ENCODE results near the gene CPEB4.

Gene CPEB4

DNA sequence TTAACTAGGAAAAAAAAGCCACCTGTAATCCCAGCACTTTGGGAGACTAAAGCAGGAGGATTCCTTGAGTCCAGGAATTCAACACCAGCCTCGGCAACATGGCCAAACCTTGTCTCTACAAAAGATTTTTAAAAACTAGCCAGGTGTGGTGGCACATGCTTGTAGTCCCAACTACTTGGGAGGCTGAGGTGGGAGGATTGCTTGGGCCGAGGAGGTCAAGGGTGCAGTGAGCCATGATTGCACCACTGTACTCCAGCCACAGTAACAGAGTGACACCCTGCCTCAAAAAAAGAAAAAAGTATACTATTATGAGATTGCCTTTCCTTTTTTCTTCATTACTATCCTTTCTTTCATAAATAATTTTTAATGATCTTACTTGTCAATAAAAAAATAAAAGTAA, 45.8 kb downstream of the CPEB4 start:
- H3K4me3 ChIP-seq (ENCODE audit: low read depth, low read length) = no peak overlapping the region
- TF ChIP-seq, protein P1, sequence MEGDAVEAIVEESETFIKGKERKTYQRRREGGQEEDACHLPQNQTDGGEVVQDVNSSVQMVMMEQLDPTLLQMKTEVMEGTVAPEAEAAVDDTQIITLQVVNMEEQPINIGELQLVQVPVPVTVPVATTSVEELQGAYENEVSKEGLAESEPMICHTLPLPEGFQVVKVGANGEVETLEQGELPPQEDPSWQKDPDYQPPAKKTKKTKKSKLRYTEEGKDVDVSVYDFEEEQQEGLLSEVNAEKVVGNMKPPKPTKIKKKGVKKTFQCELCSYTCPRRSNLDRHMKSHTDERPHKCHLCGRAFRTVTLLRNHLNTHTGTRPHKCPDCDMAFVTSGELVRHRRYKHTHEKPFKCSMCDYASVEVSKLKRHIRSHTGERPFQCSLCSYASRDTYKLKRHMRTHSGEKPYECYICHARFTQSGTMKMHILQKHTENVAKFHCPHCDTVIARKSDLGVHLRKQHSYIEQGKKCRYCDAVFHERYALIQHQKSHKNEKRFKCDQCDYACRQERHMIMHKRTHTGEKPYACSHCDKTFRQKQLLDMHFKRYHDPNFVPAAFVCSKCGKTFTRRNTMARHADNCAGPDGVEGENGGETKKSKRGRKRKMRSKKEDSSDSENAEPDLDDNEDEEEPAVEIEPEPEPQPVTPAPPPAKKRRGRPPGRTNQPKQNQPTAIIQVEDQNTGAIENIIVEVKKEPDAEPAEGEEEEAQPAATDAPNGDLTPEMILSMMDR (IDR thresholded peaks at IDR 0.05; ENCODE audit: low read depth, low read length) = no peak

DNA sequence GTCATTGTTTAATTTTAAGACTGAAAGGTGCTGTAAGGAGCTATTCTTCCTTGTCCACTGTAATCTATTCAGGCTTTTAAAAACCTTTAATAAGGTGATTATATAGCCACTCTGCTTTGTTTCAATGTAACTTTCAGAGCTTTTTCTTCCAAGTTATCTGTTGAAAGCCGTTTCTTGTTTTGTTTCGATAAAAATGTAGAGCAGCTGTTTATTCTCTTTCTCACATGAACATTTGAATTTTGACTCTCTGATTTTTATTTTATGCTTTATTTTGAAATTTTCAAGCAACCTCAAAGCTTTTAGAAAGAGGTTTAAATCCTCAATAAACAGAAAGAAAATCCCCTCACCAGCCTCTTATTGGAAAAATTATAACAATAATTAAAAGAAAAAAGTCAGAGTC, 47.2 kb downstream of the CPEB4 start:
- TF ChIP-seq, protein P1 (IDR thresholded peaks at IDR 0.05; ENCODE audit: low read depth, low read length) = no peak
- no peak overlapping the region for H3K4me3 ChIP-seq (ENCODE audit: low read depth, low read length)

DNA sequence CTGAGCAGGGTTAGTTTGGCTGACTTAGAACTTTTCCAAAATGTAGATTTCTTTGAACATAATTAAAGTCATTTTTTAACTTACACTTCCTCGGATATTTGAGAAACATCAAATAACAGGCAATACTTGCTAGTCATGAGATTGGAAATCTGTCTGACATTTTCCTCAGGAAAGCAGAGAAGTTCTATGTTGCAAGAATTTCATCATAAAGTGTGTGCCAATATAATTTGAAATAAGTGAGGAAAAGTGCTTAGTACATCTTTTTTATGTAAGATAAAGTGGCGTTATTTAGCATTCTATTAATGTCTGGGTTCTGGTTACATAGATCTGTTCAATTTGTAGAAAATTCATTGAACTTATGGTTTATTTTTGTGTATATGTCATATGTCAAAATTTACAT, 52.1 kb downstream of the CPEB4 start:
- no peak overlapping the region for H3K4me3 ChIP-seq (ENCODE audit: low read depth, low read length)
- TF ChIP-seq, protein P1 (IDR thresholded peaks at IDR 0.05; ENCODE audit: low read depth, low read length) = no peak

DNA sequence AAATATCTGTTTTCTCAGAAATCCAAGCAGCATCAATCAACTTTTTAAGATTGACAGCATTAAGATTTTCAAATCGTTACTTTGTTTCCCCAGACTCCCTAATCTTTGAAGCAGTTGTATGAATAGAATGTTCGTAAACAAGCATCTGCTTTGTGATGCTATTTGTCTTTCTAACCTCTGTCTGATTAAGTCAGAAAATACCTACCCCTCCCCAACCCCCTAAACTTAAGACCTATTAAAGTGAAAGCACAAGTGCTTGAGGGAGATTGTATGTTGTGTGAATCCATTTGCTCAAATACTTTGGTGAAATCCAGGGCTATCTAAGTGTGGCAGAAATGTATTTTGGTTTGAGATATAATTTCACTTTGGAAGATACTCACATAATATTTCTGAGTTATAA, 53.0 kb downstream of the CPEB4 start:
- no peak overlapping the region for H3K4me3 ChIP-seq (ENCODE audit: low read depth, low read length)
- TF ChIP-seq, protein P1 (IDR thresholded peaks at IDR 0.05; ENCODE audit: low read depth, low read length) = no peak

DNA sequence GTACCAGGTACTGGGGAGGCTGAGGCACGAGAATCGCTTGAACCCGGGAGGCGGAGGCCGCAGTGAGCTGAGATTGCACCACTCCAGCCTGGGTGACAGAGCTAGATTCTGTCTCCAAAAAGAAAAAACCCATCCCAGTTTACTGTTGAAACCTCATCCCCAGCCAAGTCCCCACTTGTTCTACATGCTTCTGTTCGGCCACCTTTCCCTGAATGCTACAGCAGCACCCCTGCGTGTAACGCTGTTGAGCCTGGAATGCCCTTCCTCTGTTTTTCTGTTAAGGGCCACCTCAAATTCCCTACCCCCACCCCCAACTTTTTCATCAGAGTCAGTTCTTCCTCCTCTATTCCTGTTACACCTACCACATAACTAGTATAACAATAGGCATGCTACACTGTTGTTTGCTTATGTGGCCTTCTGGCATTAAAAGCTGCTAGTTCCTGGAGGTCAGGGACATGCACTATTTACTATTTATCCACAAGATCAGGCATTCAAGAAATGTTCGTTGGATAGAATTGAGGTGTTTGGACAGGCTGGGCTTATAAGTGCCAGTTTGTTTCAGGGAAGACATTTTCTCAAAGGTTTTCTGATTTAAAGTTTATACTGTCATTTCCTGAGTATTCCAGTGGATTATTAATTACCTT, 53.7 kb downstream of the CPEB4 start:
- no peak overlapping the region for H3K4me3 ChIP-seq (ENCODE audit: low read depth, low read length)
- TF ChIP-seq, protein P1 (IDR thresholded peaks at IDR 0.05; ENCODE audit: low read depth, low read length) = no peak

DNA sequence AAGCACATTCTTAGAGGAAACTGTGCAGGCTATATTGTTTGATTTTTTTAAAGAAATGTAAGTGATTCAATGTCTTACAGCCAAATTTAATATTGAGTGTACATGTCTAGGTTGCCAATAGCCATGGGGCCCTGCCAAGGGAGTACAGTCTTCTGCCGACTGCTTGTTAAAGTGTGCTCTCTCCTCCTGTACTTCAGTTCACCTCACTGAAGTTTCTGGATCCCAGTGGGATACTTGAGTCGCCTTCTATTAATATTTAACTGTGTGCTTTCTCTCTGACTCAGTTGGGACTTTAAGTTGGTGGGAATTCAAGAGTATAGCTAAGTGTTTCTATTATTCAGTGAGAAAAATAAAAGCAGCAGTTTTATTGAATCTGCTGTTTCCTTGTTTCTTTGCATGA, 56.4 kb downstream of the CPEB4 start:
- no peak overlapping the region for H3K4me3 ChIP-seq (ENCODE audit: low read depth, low read length)
- TF ChIP-seq, protein P1 (IDR thresholded peaks at IDR 0.05; ENCODE audit: low read depth, low read length) = no peak

DNA sequence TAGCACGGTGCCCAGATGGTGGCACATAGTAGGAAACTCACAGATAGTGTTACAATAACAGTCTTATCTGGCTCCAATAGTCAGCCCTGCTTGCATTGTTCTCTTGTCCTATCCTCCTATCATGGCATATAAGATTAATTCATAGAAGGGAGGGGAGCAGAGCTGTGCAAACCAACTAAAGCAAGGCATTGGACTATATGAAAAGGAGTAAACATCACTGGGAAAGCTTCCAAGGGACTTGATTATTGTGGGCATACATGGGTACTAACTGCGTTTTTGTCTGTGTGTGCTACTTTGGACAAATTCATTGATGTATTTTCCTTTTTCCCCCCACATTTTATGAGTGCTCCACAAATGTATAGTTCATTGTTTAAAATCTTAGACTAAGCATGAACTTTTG, 57.0 kb downstream of the CPEB4 start:
- no peak overlapping the region for H3K4me3 ChIP-seq (ENCODE audit: low read depth, low read length)
- TF ChIP-seq, protein P1 (IDR thresholded peaks at IDR 0.05; ENCODE audit: low read depth, low read length) = no peak

All from WI38 (cell line).